HepG2 (cell line): ENCODE data around the gene TRIO. TPM values are rescaled to one million over a fixed set of nuclear protein-coding genes. Genes with fewer than 3 reads are reported as not detected.

ENCODE experiments used
- ATF3 ChIP-seq: sonication (generic); formaldehyde crosslinking; IDR thresholded peaks from 2 replicates; pipeline ENCODE4 v1.4.0; 2020; ENCODE audit warnings: missing genetic modification reagents
- CENPT ChIP-seq: sonication (generic); formaldehyde crosslinking; IDR thresholded peaks from 2 replicates; pipeline ENCODE4 v1.8.0; 2022; ENCODE audit warnings: low read depth, mild to moderate bottlenecking, moderate library complexity, missing genetic modification reagents
- CHD4 ChIP-seq: fragments of 200-600 bp; sonication (generic); IDR thresholded peaks from 2 replicates; pipeline ENCODE4 v1.7.0; 2017; ENCODE audit warnings: mild to moderate bottlenecking, low read length, borderline replicate concordance
- DMAP1 ChIP-seq: IDR thresholded peaks from 2 replicates; pipeline ENCODE4 v1.6.1; 2016
- DNMT3B ChIP-seq: conservative IDR thresholded peaks from 2 replicates; pipeline ENCODE4 v1.6.1; 2016; ENCODE audit warnings: missing biosample characterization, control low read depth
- DPF2 ChIP-seq: sonication (generic); formaldehyde crosslinking; IDR thresholded peaks from 2 replicates; pipeline ENCODE4 v1.4.0; 2020; ENCODE audit warnings: mild to moderate bottlenecking, low read depth, missing genetic modification reagents, borderline replicate concordance
- FLYWCH1 ChIP-seq: sonication (generic); formaldehyde crosslinking; IDR thresholded peaks from 2 replicates; pipeline ENCODE4 v1.8.1; 2023; ENCODE audit warnings: mild to moderate bottlenecking, missing genetic modification reagents
- GTF2F1 ChIP-seq: fragments of 150-350 bp; IDR thresholded peaks from 2 replicates; pipeline ENCODE4 v1.6.1; 2014; ENCODE audit warnings: low read length
- HMG20A ChIP-seq: IDR thresholded peaks from 2 replicates; pipeline ENCODE4 v1.6.1; 2016; ENCODE audit warnings: borderline replicate concordance
- KDM1A ChIP-seq: IDR thresholded peaks from 2 replicates; pipeline ENCODE4 v1.6.1; 2016; ENCODE audit warnings: missing compliant biosample characterization
- KDM3A ChIP-seq: IDR thresholded peaks from 2 replicates; pipeline ENCODE4 v1.6.1; 2018; ENCODE audit warnings: low read depth, missing compliant biosample characterization
- MLLT10 ChIP-seq: sonication (generic); formaldehyde crosslinking; IDR thresholded peaks from 2 replicates; pipeline ENCODE4 v1.4.0; 2020; ENCODE audit warnings: missing genetic modification reagents
- SAFB2 ChIP-seq: sonication (generic); formaldehyde crosslinking; IDR thresholded peaks from 2 replicates; pipeline ENCODE4 v1.5.1; 2020; ENCODE audit warnings: missing genetic modification reagents, low read depth, mild to moderate bottlenecking, borderline replicate concordance
- SCMH1 ChIP-seq: sonication (generic); formaldehyde crosslinking; IDR thresholded peaks from 2 replicates; pipeline ENCODE4 v1.9.0; 2021; ENCODE audit warnings: missing genetic modification reagents, mild to moderate bottlenecking, borderline replicate concordance
- SMAD3 ChIP-seq: sonication (generic); formaldehyde crosslinking; IDR thresholded peaks from 2 replicates; pipeline ENCODE4 v1.4.0; 2020; ENCODE audit warnings: missing genetic modification reagents
- SNRNP70 ChIP-seq: fragments of 200-400 bp; formaldehyde crosslinking; IDR thresholded peaks from 2 replicates; pipeline ENCODE4 v1.6.1; 2017; ENCODE audit warnings: mild to moderate bottlenecking, low read depth, low read length, moderate library complexity
- SRF ChIP-seq: IDR thresholded peaks from 2 replicates; pipeline ENCODE4 v1.6.1; 2011; ENCODE audit warnings: mild to moderate bottlenecking, low read depth, low read length, moderate library complexity
- SRSF1 ChIP-seq: fragments of 200-400 bp; formaldehyde crosslinking; optimal IDR thresholded peaks from 2 replicates; pipeline ENCODE3; 2017; ENCODE audit warnings: mild to moderate bottlenecking, low read depth, low read length, moderate library complexity
- TFDP1 ChIP-seq: IDR thresholded peaks from 2 replicates; pipeline ENCODE4 v1.6.1; 2016; ENCODE audit warnings: missing compliant biosample characterization, missing genetic modification reagents, borderline replicate concordance
- YEATS4 ChIP-seq: sonication (generic); formaldehyde crosslinking; IDR thresholded peaks from 2 replicates; pipeline ENCODE4 v1.4.0; 2020; ENCODE audit warnings: missing genetic modification reagents, borderline replicate concordance
- ZFP62 ChIP-seq: sonication (generic); formaldehyde crosslinking; IDR thresholded peaks from 2 replicates; pipeline ENCODE4 v1.4.0; 2020; ENCODE audit warnings: missing genetic modification reagents
- ZNF207 ChIP-seq: fragments of 450-650 bp; IDR thresholded peaks from 2 replicates; pipeline ENCODE4 v1.6.1; 2016; ENCODE audit warnings: antibody characterized with exemption, borderline replicate concordance
- ZNF543 ChIP-seq: sonication (generic); formaldehyde crosslinking; IDR thresholded peaks from 2 replicates; pipeline ENCODE4 v1.4.0; 2020; ENCODE audit warnings: mild to moderate bottlenecking, missing genetic modification reagents
- ZNF546 ChIP-seq: sonication (generic); formaldehyde crosslinking; conservative IDR thresholded peaks from 2 replicates; pipeline ENCODE4 v1.8.1; 2023; ENCODE audit warnings: mild to moderate bottlenecking, missing genetic modification reagents
- ZNF547 ChIP-seq: sonication (generic); formaldehyde crosslinking; IDR thresholded peaks from 2 replicates; pipeline ENCODE4 v1.5.1; 2020; ENCODE audit warnings: mild to moderate bottlenecking, missing genetic modification reagents
- ZNF572 ChIP-seq: sonication (generic); formaldehyde crosslinking; IDR thresholded peaks from 2 replicates; pipeline ENCODE4 v1.5.1; 2020; ENCODE audit warnings: mild to moderate bottlenecking, missing genetic modification reagents
- ZSCAN31 ChIP-seq: sonication (generic); formaldehyde crosslinking; IDR thresholded peaks from 2 replicates; pipeline ENCODE4 v1.5.0; 2020; ENCODE audit warnings: low read depth, mild to moderate bottlenecking, missing genetic modification reagents
- ZXDC ChIP-seq: sonication (generic); formaldehyde crosslinking; IDR thresholded peaks from 2 replicates; pipeline ENCODE4 v1.5.0; 2020; ENCODE audit warnings: mild to moderate bottlenecking, missing genetic modification reagents
- polyA plus RNA-seq, 8 experiments: library from polyadenylated mRNA; depleted of rRNA in 3 of 8; stranded (reverse) in 7 of 8; unstranded in 1 of 8; fragments of >200 nt; fragmentation: Illumina TruSeq in 4 of 8; extraction: Trizol in 4 of 8; gene quantifications; 2 replicates each; pipeline versions ENCODE4 v1.2.1 to v1.2.3, GENCODE V29; 2011 to 2016; ENCODE audit warnings: low read depth in 4 of 8, missing spikeins in 1 of 8, mixed read lengths in 1 of 8; ENCODE audit not compliant: insufficient read depth in 1 of 8
- total RNA-seq, 5 experiments: library from RNA; depleted of rRNA; stranded (reverse); fragments of >200 nt; fragmentation: Illumina TruSeq; extraction: Trizol; gene quantifications; 2 replicates each; pipeline ENCODE4 v1.2.3, GENCODE V29; 2016; ENCODE audit warnings: low read depth in 1 of 5
- TF ChIP-seq, protein P1 (sequence below): sonication (generic); formaldehyde crosslinking; IDR thresholded peaks from 2 replicates; pipeline ENCODE4 v1.8.1; 2023; ENCODE audit warnings: missing genetic modification reagents, mild to moderate bottlenecking, borderline replicate concordance

The TRIO gene
- total and polyA plus RNA-seq, 2 of the 13 experiments (the other 11 are each of a cell fraction or from before 2014, with no cell fraction given): 45.2 to 45.9 TPM

DNA sequence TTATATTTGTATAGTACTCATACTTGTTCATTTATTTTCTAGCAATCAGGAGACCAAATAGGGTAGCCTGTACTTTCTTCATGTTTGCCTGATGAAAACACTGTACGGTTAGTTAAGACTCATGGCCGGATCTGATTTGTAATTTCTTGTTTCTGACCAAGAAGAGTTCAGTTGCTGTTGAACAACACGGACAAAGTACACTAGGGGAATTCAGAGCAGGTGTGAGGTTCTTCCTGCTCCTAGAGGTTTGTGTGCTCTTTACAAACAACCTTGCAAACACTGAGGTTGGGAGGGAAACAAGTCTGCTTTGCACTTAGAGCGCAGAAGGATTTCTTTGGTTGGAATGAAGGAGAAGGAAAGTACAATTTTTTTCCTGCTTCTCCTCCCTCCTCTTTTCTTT, 69.7 kb downstream of the TRIO start (continued):
- TF ChIP-seq ZNF547 (CRISPR knock-in tag) (no peak), SMAD3 (CRISPR knock-in tag) (no peak), HMG20A (CRISPR knock-in tag) (peak; percentile 36; the same call in 1 of the 2 replicates), ZFP62 (CRISPR knock-in tag) (no peak), CENPT (no peak), ZXDC (CRISPR knock-in tag) (no peak), ZSCAN31 (no peak), KDM1A (CRISPR knock-in tag) (no peak), KDM3A (CRISPR knock-in tag) (no peak), ATF3 (no peak), FLYWCH1 (CRISPR knock-in tag) (no peak), DPF2 (CRISPR knock-in tag) (peak; percentile 79), DNMT3B (CRISPR knock-in tag) (no peak), GTF2F1 (no peak), SNRNP70 (no peak), SRSF1 (no peak), SAFB2 (CRISPR knock-in tag) (no peak), TFDP1 (no peak), DMAP1 (CRISPR knock-in tag) (no peak), CHD4 (no peak), ZNF546 (CRISPR knock-in tag) (no peak), SRF (no peak), MLLT10 (CRISPR knock-in tag) (no peak), ZNF543 (no peak), ZNF572 (CRISPR knock-in tag) (no peak), SCMH1 (no peak), ZNF207 (no peak), YEATS4 (0 out of 2 replicates have a peak, but pooled peaks have one; percentile 34)
- TF ChIP-seq, protein P1, sequence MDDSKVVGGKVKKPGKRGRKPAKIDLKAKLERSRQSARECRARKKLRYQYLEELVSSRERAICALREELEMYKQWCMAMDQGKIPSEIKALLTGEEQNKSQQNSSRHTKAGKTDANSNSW: no peak
